ENCODE measurements around the gene IQGAP3. TPM values are rescaled to one million over a fixed set of nuclear protein-coding genes. Genes with fewer than 3 reads are reported as not detected.

The IQGAP3 gene
- total and polyA plus RNA-seq, 7 donors: 0.55 to 11.2 (median 0.76) TPM; not detected in 1

DNA sequence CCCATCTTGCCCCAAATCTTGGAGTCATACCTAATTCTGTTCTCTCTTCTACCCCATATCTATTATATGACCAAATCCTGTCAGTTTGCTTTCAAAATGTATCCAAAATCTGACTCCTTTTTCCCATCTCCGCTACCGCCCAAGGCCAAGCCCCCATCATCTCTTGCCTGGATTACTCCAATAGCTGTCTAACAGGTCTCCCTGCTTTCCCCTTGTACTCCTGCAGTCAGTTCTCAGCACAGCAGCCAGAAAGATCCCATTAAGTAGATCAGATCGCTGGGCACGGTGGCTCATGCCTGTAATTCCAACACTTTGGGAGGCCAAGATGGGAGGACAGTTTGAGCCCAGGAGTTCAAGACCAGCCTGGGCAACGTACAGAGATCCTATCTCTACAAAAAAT, 19.8 kb downstream of the IQGAP3 start:
- peaks cover 0 to 10% (median 5%) of the 10 kb centered on the region in 4 donors for H3K4me1 ChIP-seq
- H3K27ac ChIP-seq: no peak overlapping the region
- 76 to 78% methylated on average over 5 of the region's 5 CpGs for WGBS, 2 donors
- H3K36me3 ChIP-seq: no peaks in the 10 kb centered on the region
- intact Hi-C loops (cut with DNase I): no loop called here
- no peaks in the 10 kb centered on the region for H3K27me3 ChIP-seq
- TF ChIP-seq POLR2A (IDR thresholded peaks at IDR 0.05) (no peak), EP300 (IDR thresholded peaks at IDR 0.05) (no peak), POLR2AphosphoS5 (IDR thresholded peaks at IDR 0.05) (no peak)
- TF ChIP-seq, protein P1, sequence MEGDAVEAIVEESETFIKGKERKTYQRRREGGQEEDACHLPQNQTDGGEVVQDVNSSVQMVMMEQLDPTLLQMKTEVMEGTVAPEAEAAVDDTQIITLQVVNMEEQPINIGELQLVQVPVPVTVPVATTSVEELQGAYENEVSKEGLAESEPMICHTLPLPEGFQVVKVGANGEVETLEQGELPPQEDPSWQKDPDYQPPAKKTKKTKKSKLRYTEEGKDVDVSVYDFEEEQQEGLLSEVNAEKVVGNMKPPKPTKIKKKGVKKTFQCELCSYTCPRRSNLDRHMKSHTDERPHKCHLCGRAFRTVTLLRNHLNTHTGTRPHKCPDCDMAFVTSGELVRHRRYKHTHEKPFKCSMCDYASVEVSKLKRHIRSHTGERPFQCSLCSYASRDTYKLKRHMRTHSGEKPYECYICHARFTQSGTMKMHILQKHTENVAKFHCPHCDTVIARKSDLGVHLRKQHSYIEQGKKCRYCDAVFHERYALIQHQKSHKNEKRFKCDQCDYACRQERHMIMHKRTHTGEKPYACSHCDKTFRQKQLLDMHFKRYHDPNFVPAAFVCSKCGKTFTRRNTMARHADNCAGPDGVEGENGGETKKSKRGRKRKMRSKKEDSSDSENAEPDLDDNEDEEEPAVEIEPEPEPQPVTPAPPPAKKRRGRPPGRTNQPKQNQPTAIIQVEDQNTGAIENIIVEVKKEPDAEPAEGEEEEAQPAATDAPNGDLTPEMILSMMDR (IDR thresholded peaks at IDR 0.05): no peak
- H3K9me3 ChIP-seq: no peaks in the 10 kb centered on the region
- DNase-seq: peak; percentile 47
- H3K4me3 ChIP-seq: no peak overlapping the region

DNA sequence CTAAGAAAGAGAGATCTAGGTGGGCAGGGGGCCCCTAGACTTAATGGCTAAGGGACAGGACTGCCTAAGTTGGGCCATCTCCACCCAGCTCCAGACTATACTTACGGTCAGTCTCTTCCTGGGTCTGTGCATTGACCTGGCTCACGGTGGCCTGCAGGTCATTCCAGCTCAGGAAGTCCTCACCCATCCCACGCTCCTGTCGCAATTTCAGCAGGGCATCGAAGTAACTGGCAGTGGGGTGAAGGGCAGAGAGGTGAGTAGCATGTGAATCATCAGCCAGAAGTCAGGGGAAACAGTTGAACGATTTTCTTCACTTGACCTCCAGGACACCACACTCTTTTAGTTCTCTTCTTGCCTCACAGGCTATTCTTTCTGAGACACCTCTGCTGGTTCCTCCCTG, 20.5 kb downstream of the IQGAP3 start:
- 89 to 93% methylated on average over 6 of the region's 6 CpGs for WGBS, 2 donors
- intact Hi-C loops (cut with DNase I): no loop called here
- TF ChIP-seq EP300 (IDR thresholded peaks at IDR 0.05) (no peak), POLR2AphosphoS5 (IDR thresholded peaks at IDR 0.05) (no peak), POLR2A (IDR thresholded peaks at IDR 0.05) (no peak)
- TF ChIP-seq, protein P1 (IDR thresholded peaks at IDR 0.05): no peak

DNA sequence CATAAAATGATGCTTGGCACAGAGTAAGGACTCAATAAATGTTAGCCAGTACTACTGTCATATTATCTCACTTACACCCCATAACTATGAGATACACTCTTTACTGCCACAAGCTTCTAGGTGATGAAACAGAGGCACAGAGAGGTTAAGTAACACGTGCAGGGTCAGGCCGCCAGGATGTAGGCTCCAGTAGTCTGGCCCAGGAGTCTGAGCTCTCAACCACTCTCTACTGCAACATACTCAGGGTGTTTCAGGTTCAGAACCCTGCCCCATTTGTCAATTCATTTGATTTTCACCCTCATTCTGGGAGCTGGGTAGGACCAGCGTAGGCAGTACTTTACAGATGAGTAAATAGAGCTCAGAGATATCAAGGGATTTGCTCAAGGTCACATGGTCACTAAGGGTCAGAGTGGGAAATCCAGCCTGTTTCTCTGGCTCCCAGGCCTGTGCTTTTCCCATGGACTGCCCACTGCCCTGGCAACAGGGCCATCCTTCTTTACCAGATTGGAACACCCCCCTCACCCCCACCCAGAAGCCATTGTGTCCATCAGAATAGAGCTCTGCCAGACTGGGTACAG, 21.2 kb downstream of the IQGAP3 start:
- Histone ChIP-seq H3K27ac (no peak overlapping the region), H3K4me1 (peaks cover 0 to 10% (median 5%) of the 10 kb centered on the region in 4 donors), H3K9me3 (no peaks in the 10 kb centered on the region), H3K4me3 (no peak overlapping the region), H3K27me3 (no peaks in the 10 kb centered on the region), H3K36me3 (no peaks in the 10 kb centered on the region)
- 78 to 88% methylated on average over 3 of the region's 3 CpGs for WGBS, 2 donors
- intact Hi-C loops (cut with DNase I): no loop called here
- TF ChIP-seq, protein P1 (IDR thresholded peaks at IDR 0.05): no peak
- TF ChIP-seq POLR2A (IDR thresholded peaks at IDR 0.05) (no peak), POLR2AphosphoS5 (IDR thresholded peaks at IDR 0.05) (no peak), EP300 (IDR thresholded peaks at IDR 0.05) (no peak)
- peak; percentile 37 for DNase-seq

More for the DNA sequence above, 20.5 kb downstream of the IQGAP3 start:
- H3K4me3 ChIP-seq: no peak overlapping the region
- H3K4me1 ChIP-seq: peaks cover 0 to 10% (median 5%) of the 10 kb centered on the region in 4 donors
- no peaks in the 10 kb centered on the region for H3K36me3 ChIP-seq
- DNase-seq: peak; percentile 53
- no peaks in the 10 kb centered on the region for H3K9me3 ChIP-seq
- H3K27ac ChIP-seq: no peak overlapping the region
- H3K27me3 ChIP-seq: no peaks in the 10 kb centered on the region

DNA sequence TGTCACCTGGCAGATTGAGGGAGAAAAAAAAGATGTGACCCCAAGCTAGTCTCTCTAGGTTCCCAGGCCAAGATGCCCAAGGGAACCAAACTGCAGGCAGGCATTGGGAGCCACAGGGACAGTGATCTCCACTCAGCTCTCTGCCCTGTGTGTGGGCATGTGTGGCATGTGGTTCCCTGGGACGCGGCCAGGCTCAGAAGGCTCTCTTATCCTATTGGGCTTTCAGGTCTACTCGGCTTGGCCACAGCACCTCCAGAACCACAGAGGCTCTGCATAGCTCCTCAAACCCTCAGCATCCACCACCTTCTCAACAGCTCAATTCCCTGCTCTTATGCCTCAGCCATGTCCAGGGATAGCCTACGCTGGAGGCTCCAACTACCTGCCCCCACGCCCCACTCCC, 22.0 kb downstream of the IQGAP3 start:
- H3K27me3 ChIP-seq: no peaks in the 10 kb centered on the region
- peak; percentile 52 for DNase-seq
- H3K27ac ChIP-seq: no peak overlapping the region
- H3K36me3 ChIP-seq: no peaks in the 10 kb centered on the region
- intact Hi-C loops (cut with DNase I): no loop called here
- H3K9me3 ChIP-seq: no peaks in the 10 kb centered on the region
- H3K4me1 ChIP-seq: peaks cover 0 to 10% (median 5%) of the 10 kb centered on the region in 4 donors
- H3K4me3 ChIP-seq: no peak overlapping the region
- TF ChIP-seq, protein P1 (IDR thresholded peaks at IDR 0.05): no peak
- TF ChIP-seq EP300 (IDR thresholded peaks at IDR 0.05) (no peak), POLR2A (IDR thresholded peaks at IDR 0.05) (no peak), POLR2AphosphoS5 (IDR thresholded peaks at IDR 0.05) (no peak)
- 88 to 91% methylated on average over 5 of the region's 5 CpGs for WGBS, 2 donors

DNA sequence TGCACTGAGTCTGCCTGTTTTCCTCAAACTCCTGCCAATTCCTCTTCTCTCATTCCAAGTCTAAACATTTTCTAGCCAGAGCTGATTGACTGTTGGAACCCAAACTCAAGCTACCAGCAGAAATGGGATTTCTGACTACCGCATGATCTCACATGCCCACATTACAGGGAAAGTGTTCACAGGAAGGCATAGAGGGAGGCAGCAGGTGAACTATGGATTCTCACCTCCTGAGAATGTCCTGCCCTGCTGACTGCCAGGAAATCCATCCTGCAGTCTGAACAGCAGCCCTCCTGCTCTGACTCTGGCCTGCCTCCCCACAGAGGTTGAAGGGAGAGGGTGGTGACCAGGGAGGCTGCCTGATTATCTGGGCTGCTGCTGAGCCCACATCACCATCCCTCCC, 22.5 kb downstream of the IQGAP3 start:
- intact Hi-C loops (cut with DNase I): no loop called here

More for the DNA sequence above, 22.5 kb downstream of the IQGAP3 start:
- H3K36me3 ChIP-seq: no peaks in the 10 kb centered on the region
- WGBS, 2 donors: 91 to 97% methylated on average over 1 of the region's 1 CpG
- H3K4me3 ChIP-seq: no peak overlapping the region
- peak; percentile 39 for DNase-seq
- no peaks in the 10 kb centered on the region for H3K27me3 ChIP-seq
- no peak for TF ChIP-seq EP300 (IDR thresholded peaks at IDR 0.05)
- no peak for TF ChIP-seq POLR2AphosphoS5 (IDR thresholded peaks at IDR 0.05)
- TF ChIP-seq, protein P1 (IDR thresholded peaks at IDR 0.05): no peak
- no peak for TF ChIP-seq POLR2A (IDR thresholded peaks at IDR 0.05)
- H3K4me1 ChIP-seq: peaks cover 0 to 10% (median 5%) of the 10 kb centered on the region in 4 donors
- H3K27ac ChIP-seq: no peak overlapping the region
- H3K9me3 ChIP-seq: no peaks in the 10 kb centered on the region

Data from sigmoid colon (tissue), 7 donors.